ENCODE results near the gene TIGAR.

DNA sequence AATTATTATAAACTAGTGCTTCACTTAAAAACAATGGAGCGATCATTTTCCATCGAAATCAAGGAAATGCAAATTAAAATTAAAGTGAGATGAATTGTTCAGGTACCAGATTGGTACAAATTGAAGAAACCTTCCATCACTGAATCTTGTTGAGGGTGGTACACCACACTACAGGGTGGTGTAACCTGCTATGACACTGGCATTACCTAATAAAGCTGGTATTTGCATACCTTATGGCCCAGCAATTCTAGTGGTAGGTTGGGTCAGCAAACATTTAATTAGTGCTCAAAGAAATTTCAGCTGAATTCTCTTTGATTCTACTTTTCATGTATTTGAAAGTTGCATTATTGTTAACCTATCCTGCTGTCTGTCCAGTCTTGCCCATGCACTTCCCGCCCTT lies 9.2 kb downstream of the TIGAR start:
- TF ChIP-seq, protein P1, sequence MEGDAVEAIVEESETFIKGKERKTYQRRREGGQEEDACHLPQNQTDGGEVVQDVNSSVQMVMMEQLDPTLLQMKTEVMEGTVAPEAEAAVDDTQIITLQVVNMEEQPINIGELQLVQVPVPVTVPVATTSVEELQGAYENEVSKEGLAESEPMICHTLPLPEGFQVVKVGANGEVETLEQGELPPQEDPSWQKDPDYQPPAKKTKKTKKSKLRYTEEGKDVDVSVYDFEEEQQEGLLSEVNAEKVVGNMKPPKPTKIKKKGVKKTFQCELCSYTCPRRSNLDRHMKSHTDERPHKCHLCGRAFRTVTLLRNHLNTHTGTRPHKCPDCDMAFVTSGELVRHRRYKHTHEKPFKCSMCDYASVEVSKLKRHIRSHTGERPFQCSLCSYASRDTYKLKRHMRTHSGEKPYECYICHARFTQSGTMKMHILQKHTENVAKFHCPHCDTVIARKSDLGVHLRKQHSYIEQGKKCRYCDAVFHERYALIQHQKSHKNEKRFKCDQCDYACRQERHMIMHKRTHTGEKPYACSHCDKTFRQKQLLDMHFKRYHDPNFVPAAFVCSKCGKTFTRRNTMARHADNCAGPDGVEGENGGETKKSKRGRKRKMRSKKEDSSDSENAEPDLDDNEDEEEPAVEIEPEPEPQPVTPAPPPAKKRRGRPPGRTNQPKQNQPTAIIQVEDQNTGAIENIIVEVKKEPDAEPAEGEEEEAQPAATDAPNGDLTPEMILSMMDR (IDR thresholded peaks at IDR 0.05; ENCODE audit: insufficient read depth, low read length, poor library complexity, severe bottlenecking), result no peak
- no peak for TF ChIP-seq EZH2phosphoT487 (conservative IDR thresholded peaks at IDR 0.05; ENCODE audit: low read length)
